HG03442 (cell line): ENCODE data around the gene ESM1.
"Not testable (repeated sequence)": the region's sequence is repeated elsewhere in the genome, so short reads cannot be mapped to it uniquely, and the experiment has no call there.

Experiments
- ATAC-seq: cut with Tn5 transposase; IDR thresholded peaks from one replicate; pipeline ENCODE4 v1.9.1; 2021; ENCODE audit warnings: mild to moderate bottlenecking, moderate library complexity; ENCODE audit not compliant: unreplicated experiment

Gene ESM1, protein sequence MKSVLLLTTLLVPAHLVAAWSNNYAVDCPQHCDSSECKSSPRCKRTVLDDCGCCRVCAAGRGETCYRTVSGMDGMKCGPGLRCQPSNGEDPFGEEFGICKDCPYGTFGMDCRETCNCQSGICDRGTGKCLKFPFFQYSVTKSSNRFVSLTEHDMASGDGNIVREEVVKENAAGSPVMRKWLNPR

DNA sequence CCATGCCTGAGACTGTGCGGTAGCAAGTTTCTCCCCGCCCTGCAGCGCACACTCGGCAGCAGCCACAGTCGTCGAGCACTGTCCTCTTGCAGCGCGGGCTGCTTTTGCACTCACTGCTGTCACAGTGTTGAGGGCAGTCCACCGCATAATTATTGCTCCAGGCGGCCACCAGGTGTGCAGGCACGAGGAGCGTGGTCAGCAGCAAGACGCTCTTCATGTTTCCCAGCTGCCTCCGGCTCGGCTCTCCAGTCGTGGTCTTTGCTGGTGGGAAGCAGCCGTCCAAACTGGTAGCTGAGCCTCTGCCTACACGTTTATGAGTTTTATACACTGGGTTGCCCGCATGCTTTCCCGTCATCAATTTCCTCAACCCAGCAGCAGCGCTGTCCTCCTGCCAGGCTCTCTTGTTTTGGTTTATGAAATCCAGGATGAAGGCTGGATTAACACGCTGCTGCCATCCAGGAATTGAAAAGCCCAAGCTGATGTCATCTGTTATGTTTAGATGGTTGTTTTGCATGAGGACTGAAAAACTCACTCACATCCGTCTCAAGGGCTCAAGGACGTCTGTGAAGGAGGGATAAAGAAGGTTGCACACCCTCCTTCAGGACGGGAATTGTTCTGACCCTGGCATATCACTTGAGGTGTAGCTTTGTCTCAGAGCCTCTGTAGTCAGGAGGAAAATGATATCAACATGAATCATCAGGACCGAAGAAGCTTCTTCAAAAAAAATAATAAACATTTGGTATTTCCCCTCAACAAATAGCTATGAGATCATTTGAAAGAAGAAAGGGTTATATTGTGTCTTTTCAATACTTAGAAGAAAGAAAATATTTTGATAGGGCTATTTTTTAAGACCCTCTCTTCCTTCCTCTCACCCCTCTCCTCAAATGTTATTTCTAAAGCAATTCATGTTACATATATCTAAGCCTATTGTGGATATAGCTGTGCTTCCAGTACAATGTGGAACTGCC is at the start of gene ESM1:
Gene ESM1, minus strand, starts transcription at position 293 of the 968 bp plus-strand sequence. Its CDS starts 76 bp downstream, at position 217.
- ATAC-seq: no peak

DNA sequence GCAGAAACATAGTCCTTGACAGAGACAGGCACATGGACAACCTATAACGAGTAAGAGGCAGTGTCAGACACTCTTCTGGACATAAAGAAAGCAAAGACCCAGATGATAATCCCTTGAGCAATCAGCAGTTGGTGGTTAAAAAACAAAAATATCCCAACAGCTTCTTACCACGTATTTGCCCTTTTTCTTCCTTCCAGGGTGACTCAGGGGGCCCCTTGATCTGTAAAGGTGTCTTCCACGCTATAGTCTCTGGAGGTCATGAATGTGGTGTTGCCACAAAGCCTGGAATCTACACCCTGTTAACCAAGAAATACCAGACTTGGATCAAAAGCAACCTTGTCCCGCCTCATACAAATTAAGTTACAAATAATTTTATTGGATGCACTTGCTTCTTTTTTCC is 48.2 kb upstream of the ESM1 start:
- no peak for ATAC-seq

DNA sequence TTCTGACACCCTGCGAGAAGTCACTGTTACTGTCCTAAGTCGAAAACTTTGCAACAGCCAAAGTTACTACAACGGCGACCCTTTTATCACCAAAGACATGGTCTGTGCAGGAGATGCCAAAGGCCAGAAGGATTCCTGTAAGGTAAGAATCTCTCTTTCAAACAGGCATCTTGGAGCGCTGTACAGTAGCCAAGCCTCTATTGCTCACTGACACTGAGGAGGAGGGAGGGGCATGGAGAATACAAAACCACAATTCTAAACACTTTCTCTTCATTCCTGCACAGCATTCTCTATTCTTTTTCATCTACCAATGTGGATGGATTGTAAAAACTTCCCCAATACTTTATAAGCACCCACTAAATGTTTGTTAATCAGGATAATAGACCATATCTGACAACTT is 46.1 kb upstream of the ESM1 start:
- ATAC-seq: no peak

DNA sequence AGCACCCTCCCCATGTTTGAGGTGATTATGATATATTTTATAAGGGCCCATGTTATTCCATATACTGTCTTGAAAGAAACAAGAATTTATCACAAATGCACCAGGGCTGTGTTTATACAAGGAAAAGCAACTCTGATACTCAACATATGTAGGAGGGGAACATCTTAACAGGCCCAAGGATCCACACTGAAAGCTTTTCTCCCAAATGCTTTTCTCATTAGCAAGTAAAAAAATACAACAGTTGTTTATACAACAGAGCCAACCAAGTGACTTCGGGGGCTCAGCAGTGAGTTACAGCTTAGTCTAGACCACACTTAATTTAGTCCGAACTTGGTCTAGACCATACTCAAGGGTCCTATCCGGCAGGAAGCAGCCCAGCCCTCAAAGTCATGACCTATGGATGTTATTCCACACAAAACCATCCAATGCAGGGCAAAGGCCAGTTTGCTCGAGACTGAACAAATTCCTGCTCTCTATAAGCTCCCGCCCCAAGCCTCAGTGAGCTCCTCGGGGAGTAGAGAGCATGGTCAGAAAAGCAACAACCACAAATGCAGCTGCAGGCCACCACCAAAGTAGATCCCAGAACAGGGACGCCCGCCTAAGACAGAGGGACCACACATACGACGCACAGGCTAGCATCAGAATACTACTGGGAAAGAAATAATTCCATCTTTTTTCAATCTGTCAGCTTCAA is 45.4 kb upstream of the ESM1 start:
- no peak for ATAC-seq

DNA sequence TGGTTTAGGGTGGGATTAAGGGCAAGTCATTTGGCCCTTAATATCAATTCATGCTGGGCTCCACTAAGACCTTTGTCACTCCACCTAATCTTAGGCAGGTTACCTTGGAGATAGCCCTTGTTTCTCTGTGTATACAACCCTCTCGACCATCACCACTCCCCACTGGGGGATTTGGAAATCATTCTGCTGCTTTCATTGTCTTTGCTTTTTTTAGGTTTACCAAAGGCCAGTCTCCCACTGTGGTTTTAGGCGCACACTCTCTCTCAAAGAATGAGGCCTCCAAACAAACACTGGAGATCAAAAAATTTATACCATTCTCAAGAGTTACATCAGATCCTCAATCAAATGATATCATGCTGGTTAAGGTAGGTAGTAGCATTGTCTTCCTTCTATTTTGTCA is 44.8 kb upstream of the ESM1 start:
- ATAC-seq: no peak

DNA sequence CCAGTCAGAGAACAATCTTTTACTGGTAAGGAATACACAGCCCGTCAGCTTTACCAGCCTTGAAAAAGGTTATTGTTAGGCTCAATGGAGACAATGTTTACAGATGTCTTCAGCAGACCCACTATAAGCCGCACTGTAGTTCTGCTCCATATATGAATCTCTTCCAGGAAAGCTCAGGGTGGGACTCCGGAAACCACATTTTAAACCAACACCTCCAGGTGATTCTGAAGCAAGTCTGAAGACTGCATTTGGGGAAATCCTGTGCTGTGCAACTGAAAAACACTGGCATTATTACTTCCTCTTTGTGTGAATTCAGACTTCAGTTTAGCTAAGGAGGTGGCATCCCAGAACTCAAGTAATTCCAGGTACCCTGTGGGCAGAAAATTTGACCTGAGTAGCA is 42.2 kb upstream of the ESM1 start:
- ATAC-seq: no peak

DNA sequence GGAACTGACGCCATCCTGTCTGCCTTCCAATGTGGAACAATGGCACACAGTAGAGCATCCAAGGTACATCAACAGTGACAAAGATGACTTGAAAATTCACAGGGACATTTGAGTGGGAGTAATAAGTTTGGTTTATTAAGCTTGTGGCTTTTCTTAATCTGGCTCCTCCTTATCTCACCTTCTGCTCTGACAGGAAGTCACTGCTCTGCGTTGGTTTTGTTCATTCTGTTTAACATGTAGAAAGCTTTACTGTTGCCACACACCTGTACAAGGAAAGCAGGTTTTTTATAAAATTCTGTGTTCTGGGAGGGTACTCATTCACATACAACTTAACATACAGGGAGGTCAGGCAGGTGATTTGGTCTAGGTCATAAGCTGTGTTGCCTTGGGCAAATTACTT is 37.1 kb upstream of the ESM1 start:
- no peak for ATAC-seq

DNA sequence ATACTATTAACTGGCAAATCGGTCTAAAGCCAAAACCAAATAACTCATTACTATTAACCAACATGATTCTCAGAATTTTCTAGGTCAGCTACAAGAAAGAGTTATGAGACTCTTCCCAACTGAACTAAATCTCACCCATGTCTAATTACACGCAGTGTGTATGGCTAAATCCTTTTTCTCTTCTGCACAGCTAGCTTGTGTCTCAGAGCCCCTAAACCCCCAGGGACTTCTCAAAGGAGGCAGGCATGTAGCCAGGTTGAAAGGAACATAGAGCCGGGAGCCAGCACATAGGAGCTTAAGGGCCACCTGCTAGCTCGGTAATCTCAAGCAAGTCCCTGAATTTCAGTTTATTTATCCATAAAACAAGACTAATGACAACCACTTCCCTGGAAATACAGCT is 36.4 kb upstream of the ESM1 start:
- no peak for ATAC-seq

DNA sequence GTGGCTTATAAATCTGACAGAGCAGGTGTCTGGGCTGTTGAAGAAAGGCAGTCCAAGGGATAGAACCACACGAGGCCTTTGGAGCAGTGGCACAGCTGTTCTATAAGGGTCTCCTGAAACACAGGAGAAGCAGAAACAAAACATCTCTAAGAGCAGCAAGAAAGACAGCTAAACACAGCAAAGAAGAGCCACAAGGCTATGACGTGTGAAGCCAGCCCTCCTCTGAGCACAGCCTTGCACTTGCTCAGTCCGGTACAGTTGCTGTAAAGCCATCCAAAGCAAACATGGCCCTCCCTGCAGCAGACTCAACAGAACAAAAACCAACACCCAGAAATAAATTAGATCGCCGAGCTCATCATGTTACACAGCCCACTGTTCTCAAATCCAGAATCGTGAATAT is 36.0 kb upstream of the ESM1 start:
- no peak for ATAC-seq

DNA sequence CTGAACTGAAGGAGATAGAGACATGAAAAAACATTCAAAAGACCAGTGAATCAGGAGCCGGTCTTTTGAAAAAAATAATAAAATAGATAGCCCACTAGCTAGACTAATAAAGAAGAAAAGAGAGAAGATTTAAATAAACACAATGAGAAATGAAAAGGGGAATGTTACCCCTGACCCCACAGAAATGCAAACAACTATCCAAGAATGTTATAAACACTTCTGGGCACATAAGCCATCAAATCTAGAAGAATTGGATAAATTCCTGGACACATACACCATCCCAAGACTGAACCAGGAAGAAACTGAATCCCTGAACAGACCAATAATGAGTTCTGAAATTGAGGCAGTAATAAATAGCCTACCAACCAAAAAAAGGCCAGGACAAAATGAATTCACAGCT is 24.8 kb upstream of the ESM1 start:
- ATAC-seq: not testable (repeated sequence)

DNA sequence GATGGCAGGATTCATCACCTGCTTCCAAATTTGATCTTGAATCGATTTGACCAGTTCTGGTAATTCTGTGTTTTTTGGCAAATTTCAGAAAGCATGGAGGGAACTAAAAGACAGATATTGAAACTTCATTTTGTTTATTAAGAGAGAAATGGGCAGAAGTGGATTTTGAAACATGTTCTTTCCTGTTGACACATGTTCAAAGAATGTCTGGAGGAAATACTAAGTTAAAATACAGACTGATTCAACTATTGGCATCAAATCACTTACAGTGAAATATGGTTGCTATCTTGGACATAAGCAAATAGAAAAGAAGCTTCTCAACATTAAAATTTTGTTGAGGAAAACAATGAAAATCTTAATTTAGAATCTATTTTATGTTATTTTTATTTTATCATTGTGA is 19.3 kb upstream of the ESM1 start:
- ATAC-seq: no peak

DNA sequence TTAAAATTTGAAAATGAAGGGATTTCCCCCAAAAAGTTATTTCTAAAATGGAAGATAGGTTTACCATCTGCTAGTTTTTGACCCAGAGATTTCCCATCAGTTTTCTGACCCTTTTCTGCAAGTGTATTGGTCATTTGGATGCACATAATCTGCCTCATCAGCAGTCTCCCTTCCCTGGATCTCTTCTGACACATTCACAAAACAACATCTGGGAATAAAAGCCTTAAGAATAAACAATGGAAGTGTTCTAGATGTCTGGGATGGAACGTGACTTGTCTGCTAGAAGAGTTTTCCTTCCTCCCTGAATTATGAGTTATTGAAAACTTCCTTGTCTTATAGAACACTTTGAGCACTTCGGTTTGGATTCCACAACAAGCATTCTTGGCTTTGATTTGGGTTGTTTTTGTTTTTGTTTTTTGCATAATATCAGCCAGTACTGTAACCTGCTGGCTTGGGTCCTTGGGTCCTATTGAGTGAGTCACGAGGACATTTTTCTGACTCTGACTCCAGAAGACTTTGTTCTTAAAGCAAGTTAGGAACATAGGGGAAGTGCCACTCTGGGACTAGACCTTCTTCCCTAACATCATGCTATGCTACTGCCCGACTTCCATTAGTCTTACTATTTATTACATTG is 18.2 kb upstream of the ESM1 start:
- no peak for ATAC-seq

DNA sequence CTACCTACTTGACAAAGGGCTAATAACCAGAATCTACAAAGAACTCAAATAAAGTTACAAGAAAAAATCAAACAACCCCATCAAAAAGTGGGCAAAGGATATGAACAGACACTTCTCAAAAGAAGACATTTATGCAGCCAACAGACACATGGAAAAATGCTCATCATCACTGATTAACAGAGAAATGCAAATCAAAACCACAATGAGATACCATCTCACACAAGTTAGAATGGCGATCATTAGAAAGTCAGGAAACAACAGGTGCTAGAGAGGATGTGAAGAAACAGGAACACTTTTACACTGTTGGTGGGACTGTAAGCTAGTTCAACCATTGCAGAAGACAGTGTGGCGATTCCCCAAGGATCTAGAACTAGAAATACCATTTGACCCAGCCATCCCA is 16.8 kb upstream of the ESM1 start:
- ATAC-seq: not testable (repeated sequence)

DNA sequence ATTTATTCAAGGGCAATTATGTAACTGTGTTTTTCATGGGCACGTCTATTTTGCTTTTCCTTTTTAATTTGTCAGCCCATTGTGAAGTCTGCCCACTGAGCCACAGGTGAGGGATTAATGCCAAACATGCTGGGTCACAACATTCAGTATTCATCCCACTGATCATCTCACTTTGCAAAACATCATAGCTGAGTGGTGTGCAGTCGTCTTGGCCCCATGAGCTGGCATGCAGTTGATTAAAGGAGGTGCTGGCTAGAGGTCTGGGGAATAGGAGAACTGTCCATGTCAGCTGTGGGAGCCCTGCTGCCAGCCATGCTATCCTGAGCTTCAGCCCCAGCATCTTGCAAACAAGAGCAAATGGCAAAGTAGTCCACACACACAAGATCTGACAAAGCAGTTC is 11.7 kb upstream of the ESM1 start:
- no peak for ATAC-seq

DNA sequence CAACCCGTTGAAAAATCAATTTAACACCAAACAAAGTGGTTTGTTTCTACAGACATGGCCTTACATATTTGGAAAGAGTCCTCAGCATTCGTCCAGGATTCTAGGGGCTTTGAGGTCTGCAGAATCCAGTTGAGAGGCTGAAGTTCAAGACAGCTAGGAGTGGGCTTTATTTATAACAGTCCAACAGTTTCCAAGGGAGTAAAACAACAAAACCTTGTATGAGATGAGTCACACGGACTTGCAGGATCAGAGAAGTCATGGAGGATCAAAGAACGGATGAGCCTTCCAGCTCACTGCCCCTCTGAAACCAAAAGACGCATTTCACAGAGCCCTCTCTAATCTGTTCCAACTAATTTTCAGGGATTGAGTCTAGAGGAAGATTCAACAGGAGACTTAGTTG is 11.1 kb upstream of the ESM1 start:
- no peak for ATAC-seq

DNA sequence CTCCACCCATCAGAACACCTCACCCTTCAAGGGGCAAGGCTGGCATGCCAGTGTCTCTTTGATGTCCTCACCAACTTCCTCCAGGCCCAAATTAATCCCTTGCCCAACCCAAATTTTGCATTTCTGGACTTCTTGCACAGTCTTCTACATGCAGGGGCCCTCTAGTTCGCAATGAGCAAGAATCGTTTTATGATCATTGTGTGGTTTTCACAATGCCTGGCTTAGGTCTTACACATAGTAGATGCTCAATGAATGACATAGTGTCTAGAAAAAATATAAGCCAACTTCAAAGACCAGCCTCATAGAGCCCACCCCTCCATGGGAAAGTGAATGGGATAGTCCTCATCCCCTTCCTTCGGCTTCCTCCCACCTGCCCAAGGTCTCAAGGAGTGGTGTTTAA is 9.8 kb upstream of the ESM1 start:
- no peak for ATAC-seq

DNA sequence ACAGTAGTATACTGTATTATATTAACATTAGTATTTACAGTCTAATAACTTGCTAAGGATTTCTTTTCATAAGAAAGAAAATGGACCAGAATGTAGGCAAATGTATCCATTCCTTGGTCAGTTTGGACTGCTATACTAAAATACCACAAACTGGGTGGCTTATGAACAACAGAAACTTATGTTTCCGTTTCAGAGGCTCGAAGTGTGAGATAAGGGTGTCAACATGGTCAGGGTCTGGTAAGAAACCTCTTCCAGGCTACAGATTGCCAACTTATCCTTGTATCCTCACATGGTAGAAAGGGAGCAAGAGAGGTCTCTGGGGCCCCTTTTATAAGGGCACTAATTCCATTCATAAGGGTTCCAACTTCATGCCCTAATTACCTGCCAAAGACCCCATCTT is 9.2 kb upstream of the ESM1 start:
- no peak for ATAC-seq

DNA sequence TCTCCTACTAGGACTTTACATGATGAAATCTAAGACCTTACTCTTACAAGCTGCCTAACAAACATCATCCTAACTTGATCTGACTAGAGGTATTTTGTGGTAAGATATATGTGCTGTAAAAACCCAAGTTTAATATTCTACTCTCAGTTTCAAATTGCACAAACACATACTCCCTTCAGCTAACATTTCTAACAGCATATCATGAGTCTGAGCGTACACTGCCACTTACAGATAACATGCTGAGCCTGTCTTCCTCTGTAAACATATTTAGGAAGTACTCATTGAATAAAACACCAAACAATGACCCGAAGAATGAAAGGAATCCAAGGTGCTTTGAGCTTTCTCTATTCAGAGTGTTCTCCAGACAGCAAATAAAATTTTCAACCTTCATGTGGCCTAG is 7.9 kb upstream of the ESM1 start:
- ATAC-seq: no peak

DNA sequence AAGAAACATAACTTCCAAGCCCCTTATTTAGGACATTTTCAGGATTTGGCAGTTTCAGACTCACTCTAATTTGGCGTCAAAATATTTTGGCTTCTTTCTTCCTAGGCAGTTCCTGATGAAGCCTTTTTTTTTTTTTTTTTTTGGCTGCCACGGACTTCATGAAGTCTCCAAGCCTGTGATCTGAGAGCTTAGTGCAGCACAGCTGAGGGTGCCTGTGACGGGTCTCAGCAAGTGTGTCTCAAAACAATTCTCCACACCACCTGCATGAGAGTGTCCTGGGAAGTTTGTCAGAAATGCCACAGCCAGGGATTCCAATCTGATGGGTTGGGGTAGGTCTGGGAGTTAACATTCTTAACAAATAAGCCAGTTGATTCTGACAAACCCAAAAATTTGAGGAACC is 6.0 kb upstream of the ESM1 start:
- no peak for ATAC-seq

DNA sequence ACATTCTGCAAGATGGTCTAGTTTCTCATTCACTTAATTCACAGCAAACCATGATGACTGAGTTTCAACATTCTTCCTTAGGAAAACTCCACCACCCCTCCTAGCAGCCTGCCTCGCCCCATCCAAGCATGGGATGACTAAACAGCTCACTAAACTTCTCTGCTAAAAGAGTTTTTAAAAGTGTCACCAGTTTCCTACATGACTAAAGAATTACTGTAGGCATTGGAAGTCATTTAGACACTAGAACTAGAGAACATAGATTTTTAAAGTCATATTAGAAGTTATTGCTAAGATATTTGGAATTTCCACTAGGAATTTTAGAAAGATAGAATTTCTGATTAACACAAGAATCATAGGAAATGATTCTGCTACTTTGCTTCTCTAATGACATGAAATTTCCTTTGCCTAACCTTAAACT is 5.5 kb upstream of the ESM1 start:
- no peak for ATAC-seq

DNA sequence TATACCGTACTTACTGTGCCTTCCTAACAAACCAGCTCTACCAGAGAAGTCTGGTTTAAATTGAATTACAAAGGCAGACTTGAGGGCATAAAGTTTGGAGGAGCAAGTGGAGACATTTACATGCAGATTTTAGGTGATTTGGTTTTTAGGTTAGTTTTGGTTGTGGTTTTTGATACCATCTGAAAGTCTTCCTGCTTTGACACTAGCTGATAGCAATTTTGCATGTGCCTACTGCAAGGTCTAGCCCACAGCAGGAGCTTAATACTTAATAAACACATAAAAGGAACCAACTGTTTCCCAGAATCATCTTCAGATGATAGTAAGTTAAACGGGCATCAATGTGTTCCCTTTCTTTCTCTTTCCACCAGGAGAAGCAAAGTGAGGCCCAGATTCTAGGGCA is 3.4 kb upstream of the ESM1 start:
- no peak for ATAC-seq
